ENCODE results near the gene NAA38.

Gene NAA38, protein sequence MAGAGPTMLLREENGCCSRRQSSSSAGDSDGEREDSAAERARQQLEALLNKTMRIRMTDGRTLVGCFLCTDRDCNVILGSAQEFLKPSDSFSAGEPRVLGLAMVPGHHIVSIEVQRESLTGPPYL

DNA sequence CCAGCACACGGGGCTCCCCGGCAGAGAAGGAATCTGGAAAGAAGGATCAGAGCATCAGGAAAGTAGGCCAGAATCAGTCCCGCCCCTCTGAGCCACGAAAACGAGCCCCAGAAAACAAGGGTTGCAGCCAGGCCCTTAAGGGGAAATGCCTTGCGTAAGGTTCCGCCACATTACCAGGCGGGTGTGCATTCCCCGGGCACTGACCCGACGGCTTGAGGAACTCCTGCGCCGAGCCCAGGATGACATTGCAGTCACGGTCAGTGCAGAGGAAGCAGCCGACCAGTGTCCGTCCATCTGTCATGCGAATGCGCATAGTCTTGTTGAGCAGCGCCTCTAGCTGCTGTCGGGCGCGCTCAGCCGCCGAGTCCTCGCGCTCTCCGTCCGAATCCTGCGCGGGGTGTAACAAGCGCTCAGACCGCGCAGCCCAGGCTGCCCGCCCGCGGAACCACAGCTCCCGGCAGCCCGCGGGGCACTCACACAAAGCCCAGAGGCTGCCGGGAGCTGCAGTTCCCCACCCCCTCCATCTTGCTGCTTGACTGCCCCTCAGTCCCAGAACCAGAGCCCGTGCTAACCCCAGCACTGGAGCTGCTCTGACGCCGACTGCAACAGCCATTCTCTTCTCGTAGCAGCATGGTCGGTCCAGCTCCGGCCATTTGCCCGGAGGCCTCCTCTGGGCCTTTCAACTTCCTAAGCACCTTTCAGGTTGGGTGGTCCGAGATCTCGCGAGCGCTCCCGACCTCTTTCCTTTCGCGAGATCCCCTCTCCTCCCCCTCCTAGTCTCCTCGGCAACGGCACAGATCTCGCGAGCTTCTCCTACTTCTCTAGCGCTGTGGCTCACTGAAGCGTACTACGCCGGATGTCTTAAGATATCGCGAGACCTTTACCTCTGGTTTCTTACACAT lies at the start of gene NAA38:
Gene NAA38 (minus strand): TSS at position 749 of the 902 bp plus-strand sequence. CDS start 96 bp downstream, at position 653.
- peak; percentile 84 for DNase-seq (ENCODE audit: low spot score)

DNA sequence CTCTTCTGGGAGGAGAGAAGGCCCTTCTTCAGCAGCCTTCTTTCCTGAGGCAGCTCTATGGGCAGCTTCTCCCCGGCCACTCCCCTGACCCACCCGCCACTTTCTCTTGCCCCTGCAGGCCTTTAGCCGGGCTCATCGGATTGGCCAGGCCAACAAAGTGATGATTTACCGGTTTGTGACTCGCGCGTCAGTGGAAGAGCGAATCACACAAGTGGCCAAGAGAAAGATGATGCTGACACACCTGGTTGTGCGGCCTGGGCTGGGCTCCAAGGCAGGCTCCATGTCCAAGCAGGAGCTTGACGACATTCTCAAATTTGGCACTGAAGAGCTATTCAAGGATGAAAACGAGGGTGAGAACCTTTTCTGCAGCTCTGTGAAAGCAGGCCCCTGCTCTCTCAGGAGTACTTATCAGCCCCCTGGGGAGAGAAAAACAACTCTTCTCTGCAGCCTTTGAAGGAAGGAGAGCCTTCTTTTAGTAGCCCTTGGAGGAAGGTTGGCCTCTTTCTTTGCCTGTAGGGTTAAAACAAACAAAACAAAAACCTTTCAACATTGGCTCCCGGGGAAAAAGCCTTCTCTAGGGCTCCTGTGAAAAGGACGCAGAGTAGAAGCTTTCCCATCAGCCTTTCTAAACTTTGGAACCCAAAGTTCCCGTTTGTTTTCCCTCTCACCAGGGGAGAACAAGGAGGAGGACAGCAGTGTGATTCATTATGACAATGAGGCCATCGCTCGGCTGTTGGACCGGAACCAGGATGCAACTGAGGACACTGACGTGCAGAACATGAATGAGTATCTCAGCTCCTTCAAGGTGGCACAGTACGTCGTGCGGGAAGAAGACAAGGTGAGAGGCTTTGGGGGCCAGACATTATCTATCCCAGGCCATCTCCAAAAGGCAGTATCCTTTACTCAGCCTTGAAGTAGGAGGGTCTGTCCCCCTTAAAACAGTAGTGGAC lies 46.1 kb upstream of the NAA38 start:
- no peak for DNase-seq (ENCODE audit: low spot score)

DNA sequence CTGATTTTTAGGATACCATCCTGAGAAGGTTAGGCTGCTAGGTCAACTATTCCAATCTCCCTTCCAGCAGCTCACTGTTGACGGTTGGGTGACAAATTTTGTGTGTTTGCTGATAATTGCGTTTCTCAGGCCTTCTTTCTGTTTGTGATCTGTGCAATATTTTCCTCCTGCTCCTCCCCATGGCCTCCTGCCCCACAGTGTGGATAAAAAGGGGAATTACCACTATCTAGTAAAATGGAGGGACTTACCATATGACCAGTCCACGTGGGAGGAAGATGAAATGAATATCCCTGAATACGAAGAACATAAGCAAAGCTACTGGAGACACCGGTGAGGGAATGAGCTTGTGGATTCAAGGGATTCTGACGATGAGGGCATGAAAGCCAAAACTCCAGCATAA lies 40.4 kb upstream of the NAA38 start:
- DNase-seq (ENCODE audit: low spot score), result peak; percentile 35

DNA sequence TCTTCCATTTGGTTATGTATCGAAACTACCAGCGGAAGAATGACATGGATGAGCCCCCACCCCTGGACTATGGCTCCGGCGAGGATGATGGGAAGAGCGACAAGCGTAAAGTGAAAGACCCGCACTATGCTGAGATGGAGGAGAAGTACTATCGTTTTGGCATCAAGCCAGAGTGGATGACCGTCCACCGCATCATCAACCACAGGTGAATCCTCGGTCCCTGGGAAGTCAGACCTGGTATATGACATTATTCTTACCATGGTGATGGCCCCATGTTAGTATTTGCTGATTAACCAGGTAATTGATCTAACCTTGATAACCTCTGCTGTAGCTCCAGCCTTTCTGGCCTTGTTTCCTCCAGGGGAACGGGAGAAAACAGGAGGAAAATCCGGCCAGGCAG lies 39.7 kb upstream of the NAA38 start:
- no peak for DNase-seq (ENCODE audit: low spot score)

DNA sequence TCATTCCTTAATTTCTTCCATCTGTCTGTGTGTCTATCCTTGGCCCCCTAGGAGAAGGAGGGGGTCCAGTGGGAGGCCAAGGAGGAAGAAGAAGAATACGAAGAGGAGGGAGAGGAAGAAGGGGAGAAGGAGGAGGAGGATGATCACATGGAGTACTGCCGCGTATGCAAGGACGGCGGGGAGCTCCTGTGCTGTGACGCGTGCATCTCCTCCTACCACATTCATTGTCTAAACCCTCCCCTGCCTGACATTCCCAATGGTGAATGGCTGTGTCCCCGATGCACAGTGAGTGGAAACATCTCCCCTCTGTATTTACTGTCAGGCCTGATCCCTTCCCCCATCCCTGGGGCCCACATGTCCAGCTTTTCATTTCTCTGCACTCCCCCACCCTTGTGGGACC lies 37.5 kb upstream of the NAA38 start:
- DNase-seq (ENCODE audit: low spot score), result no peak

DNA sequence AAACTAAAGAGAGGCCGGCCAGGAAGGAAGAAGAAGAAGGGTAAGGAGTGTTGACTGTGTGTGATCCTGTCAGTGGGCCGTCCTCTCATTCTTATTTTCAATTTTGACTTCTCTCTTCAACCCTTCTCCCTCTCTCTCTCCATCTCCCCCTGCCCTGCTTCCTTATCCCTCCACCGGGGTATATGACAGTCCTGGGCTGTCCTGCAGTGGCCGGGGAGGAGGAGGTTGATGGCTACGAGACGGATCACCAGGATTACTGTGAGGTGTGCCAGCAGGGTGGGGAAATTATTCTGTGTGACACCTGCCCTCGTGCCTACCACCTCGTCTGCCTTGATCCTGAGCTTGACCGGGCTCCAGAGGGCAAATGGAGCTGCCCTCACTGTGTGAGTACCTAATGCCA lies 36.9 kb upstream of the NAA38 start:
- DNase-seq (ENCODE audit: low spot score), result no peak

DNA sequence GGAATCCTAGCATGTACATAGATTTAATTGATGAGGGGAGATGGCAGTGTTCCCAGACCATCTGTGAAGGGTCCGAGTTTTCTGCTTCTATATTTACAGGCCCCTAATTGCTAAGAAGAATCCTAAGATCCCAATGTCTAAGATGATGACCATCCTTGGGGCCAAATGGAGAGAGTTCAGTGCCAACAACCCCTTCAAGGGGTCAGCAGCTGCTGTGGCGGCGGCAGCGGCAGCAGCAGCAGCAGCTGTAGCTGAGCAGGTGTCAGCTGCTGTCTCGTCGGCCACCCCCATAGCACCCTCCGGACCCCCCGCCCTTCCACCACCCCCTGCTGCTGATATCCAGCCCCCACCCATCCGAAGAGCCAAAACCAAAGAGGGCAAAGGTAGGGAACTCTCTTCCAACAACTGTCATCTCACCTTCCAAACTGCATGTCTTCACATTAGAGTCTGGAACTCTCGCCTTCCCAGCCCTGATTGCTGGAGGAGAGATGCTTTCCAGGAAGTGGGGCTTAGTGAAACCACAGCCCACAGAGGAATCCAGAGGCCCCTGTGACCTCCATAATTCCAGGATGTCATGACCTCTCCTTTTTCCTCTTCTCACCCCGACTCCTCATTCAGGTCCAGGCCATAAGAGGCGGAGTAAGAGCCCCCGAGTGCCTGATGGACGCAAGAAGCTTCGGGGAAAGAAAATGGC lies 36.0 kb upstream of the NAA38 start:
- no peak for DNase-seq (ENCODE audit: low spot score)

DNA sequence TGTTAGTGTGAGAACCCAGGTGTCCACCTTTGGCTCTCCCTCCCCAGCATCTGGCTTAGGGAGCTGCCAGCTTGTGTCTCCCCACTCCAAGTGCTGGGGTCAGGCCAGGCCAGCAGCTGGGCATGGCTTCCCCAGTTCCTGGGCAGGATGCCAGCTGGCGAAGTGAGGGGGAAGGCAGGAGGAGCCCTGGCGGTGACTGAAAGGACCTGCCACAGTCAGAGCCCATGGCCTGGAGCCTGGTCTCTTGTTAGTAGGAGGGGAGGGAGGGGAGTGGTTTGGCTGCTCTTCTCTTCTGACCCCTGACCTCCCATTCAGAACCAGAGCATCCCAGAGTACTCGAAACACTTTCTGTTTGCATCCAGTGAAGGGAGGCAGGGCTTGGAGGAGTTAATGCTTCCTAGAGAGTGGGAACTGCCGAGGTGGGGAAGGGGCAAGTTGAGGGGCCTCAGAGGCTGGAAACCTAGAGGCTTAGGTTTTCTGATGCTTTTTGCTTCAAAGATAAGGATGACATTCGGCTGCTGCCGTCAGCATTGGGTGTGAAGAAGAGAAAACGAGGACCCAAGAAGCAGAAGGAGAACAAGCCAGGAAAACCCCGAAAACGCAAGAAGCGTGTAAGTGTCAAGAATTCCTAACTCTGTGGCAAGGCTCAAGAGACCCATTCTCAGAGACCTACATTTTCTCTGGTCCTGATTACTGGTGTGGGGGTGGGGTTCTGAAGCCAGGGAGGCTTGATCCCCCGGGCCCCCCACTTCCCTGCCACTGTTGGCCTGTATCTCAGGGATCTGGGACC lies 32.0 kb upstream of the NAA38 start:
- DNase-seq (ENCODE audit: low spot score), result peak; percentile 31

DNA sequence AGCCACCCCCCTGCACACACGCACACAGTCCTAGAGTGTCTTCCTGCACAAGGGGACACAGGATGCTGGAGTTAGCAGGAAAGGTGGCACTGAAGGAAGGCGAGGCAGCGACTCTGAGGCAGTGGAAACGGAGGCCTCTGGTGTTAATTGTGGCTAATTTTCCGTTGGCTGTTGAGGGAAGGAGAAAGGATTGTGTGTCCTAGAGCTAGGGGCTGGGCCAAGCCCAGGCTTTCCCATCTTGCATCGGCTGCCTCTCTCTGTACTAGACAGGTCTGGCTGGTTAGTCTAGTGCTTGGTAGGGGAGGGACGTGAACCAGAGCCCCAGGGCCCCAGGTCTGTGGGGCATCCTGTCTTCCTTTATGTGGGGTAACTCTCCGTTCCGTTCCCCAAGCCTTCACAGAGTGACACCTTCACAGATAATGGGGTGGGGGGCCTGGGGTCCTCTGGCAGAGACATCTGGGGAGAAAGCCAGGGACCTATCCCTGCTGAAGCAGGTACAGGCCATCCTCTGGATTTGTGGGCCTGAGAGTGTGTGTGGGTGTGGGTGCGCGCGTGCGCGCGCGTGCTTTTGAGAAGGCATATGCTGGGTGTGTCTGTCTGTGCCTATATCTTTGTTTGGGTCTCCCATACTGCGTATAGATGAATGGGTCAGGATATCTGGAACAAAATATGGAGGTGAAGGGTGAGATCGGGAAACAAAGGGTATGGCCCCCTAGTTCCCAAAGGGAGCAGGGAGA lies 31.0 kb upstream of the NAA38 start, which contains the start of gene CHD3:
Gene CHD3 (plus strand): TSS at position 606 of the 737 bp plus-strand sequence. CDS start 212 bp downstream, outside the sequence.
- no peak for DNase-seq (ENCODE audit: low spot score)

DNA sequence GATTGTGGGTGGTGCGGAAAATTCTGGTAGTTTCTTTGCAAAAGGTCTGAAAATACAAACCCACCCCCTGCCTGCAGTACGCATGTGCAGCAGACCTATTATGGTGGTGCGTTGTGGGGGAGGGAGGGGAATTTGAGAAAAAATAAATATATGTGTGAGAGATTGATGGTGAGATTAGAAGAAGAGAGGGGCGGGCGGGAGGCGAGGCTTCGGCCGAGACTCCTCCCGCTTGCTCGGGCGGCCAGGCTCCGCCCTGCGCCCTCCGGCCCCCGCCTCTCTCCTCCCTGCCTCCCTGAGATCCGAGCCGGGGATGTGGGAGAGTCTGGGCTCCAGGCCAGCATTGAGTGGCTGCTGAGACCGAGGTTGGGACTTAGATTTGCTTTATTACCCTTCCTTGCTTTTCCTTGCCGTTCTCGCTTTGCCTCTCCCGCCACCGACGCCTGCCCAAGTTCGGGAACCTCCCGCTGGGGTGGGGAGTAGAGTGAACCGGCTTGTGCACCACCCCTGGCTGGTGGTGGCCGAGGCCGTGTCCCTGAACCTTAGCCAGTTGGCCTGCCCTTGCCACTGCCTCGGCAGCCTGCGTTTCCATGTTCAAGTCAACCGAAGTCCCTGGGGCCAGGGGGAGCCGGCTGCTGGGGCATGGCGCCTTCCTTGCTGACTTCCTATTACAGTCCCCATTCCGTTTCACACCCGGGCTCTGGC lies 30.3 kb upstream of the NAA38 start:
- peak; percentile 89 for DNase-seq (ENCODE audit: low spot score)

DNA sequence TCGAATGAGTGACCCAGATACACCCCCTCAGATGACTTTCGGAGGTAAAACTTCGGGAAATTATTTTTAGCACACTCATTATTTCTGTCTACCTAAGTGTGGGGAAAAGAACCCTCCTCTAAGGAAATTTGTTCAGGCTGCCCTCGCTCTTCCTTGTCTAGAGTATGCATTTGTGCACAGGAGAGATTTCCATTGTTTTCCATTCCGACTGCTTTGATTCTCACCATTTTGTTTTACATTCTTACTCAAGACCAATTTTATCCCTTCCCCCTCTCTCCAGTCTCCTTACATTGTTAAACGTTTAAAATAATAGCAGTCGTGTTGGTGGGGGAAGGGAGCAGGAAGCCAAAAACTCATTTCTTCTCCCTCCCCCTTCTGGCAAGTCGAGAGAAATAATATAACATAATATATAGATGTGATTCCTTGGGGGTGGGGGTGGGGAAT lies 29.7 kb upstream of the NAA38 start:
- no peak for DNase-seq (ENCODE audit: low spot score)

DNA sequence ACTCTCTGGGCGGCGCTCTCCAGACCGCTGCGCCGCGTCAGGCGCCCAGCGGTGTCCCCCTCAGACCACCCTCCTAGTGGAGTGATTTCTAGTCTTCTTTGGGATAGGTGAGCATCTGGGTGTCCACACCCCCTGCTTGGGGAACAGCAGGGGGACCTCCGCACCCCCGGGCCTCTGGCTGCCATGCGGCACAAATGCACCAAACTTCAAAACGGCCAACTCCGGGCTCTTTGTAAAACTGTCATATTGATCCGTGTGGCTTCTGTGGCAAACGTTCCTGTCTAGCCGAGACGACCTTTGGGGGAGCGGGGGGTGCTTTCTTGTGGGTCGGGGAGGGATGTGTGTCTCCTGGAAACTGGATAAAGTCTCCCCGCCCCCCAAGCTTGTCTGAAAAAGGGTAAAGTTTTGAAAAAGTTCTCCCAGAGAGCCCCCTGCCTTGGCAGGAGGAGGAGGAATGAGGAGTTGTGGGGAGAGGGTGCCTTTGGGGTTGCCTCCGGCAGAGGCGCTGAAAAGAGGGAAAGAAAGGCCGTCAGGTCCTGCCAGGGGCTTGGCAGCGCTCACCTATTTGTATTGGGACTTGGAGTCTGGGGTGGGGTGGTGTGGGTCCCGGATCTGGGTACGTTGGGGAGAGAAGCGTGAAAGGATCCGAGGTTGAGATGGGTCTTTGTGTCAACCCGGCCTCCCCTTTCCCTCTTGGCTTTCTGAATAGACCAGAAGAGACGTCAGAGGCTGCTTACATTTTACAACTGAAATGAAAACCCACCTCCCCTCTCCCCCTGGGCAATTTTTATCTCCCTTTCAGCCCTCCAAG lies 29.1 kb upstream of the NAA38 start:
- DNase-seq (ENCODE audit: low spot score), result peak; percentile 48

DNA sequence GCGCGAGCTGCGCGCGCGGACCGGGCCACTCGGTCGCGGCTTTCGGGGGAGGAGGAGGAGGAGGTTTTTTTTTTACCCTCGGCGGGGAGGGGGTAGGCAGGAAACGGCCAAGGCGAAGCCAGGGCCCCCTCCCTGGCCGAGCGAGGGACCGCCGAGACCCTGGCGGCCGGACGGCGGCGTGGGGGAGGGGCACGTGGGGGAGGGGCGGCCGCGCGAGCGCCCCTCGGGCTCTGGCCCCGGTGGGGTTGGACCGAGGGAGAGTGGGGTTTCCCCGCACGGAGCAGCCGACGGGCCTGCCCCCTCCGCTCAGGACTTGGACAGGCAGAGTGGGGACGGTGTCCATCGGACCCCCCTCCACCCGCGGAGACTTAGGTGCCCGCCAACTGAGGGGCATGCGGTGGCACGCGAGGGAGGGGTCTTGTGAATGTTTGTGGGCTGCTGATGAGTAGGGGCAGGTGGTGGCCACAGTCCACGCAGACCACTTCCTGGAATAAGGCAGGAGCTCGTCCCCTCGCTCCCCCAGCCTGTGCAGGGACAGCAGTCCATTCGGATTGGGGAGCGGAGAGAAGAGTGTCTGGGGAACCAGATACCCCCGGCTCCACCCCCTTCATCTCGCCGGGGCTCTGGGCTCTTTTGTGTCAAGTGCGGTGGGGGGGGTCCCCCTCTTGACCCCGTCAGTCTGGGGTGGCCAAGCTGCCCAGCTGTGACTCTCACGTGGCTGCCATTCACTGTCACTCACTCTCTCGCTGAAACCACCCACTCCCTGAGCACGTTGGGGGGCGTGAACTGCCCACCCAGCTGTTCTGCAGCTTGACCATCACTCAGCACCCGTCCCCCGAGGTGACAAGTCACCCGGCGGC lies 28.2 kb upstream of the NAA38 start:
- peak; percentile 67 for DNase-seq (ENCODE audit: low spot score)

DNA sequence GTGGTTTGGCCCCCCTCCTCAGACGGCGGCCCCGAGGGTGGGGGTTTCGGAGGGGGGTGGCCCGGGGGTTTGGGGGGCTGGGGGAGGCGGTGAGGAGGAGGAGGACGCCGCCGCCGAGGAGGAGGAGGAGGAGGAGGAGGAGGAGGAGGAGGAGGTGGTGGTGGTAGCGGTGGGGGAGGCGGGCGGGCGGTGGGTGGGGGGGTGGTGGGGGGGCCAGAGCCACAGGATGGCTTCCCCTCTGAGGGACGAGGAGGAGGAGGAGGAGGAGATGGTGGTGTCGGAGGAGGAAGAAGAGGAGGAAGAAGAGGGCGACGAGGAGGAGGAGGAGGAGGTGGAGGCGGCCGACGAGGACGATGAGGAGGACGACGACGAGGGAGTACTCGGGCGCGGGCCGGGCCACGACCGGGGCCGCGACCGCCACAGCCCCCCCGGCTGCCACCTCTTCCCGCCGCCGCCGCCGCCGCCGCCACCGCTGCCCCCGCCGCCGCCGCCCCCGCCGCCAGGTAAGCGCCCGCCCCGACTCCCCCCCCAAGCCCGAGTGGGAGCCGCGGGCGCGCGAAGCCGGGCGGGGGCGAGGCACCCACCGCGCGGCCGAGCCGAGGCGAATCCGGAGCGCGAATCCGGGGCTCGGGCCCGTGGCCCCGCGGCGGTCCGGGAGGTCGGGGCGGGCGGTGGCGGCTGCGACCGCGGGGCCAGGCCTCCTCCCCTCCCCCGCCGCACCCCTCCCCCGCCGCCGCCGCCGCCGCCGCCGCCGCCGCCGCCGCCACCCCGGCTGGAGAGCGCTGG lies 27.4 kb upstream of the NAA38 start:
- peak; percentile 39 for DNase-seq (ENCODE audit: low spot score)

DNA sequence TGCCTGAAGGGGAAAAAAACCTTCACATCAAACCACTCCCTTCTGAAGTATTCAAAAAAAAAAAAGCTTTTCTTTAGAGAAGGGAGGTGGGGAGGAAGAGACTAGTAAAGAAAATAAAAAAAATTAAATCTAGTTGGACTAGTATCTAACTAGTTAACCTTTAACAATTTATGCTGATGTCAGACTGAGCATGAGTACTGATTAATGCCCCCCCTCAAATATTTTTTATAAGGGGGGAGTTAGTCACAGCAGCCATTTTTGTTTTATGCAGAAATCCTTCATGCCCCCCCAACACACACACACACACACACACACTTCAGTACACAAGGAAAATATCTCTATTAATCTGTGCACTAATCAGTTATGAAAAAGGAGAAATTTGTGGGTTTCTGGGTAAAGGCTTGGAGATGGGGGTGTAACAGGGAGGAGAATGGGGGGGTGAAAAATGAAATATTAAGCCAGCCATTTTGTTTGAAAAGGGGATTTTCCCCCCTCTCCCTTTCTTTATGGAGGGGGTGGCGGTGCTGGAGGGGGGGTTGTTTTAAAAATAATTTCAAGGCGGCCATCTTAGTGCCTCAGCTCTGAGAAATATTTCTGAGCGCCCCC lies 26.5 kb upstream of the NAA38 start:
- no peak for DNase-seq (ENCODE audit: low spot score)

DNA sequence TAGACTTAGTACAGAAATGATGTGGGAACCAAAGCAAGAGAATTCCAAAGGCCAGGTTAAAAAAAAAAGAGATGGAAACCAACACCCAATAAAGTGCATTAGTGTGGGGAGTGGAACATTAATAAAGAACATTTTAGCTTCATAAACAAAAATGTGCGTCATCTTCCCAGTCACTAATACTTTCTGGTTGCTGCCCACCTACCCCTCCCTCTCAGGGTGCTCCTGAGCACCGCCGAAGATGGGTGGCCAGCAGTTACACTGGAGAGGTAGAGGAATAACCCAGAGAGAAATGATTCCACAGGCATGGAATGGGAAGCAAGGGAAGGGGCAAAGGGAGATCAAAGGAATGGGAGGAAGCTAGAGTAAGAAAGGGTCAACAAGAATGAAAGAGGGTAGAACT lies 25.3 kb upstream of the NAA38 start:
- no peak for DNase-seq (ENCODE audit: low spot score)

All from HuH-7.5 (cell line).